Hepatocyte (in vitro differentiated cells): Measurements from ENCODE around the gene IMMP2L. TPM values are rescaled to one million over a fixed set of nuclear protein-coding genes. Genes with fewer than 3 reads are reported as not detected.
"Not testable (repeated sequence)": the region's sequence is repeated elsewhere in the genome, so short reads cannot be mapped to it uniquely, and the experiment has no call there.

Experiments
- DNase-seq: peaks from one replicate; pipeline ENCODE4 v3.0.0-alpha.2; 2016; ENCODE audit warnings: low spot score
- H2AFZ ChIP-seq: fragments of 200-600 bp; sonication (generic); 2 replicates; pipeline ENCODE4 v1.6.0; 2016; ENCODE audit warnings: antibody characterized with exemption, mild to moderate bottlenecking
- H3K27ac ChIP-seq: fragments of 200-600 bp; sonication (generic); 2 replicates; pipeline ENCODE4 v1.5.1; 2016; ENCODE audit warnings: mild to moderate bottlenecking
- H3K27me3 ChIP-seq: fragments of 200-600 bp; sonication (generic); 2 replicates; pipeline ENCODE4 v1.6.1; 2016
- H3K36me3 ChIP-seq: fragments of 200-600 bp; sonication (generic); replicated peaks from 2 replicates; pipeline ENCODE4 v1.5.1; 2016; ENCODE audit warnings: low read depth; ENCODE audit not compliant: insufficient read depth
- H3K4me1 ChIP-seq: fragments of 200-600 bp; sonication (generic); 2 replicates; pipeline ENCODE4 v1.5.1; 2016; ENCODE audit warnings: mild to moderate bottlenecking, moderate library complexity; ENCODE audit not compliant: insufficient read depth
- H3K4me2 ChIP-seq: fragments of 200-600 bp; sonication (generic); 2 replicates; pipeline ENCODE4 v1.6.0; 2016
- H3K4me3 ChIP-seq: fragments of 200-600 bp; sonication (generic); 2 replicates; pipeline ENCODE4 v1.5.1; 2016; ENCODE audit warnings: mild to moderate bottlenecking
- H3K79me2 ChIP-seq: fragments of 200-600 bp; sonication (generic); 2 replicates; pipeline ENCODE4 v1.6.0; 2017; ENCODE audit warnings: mild to moderate bottlenecking
- H3K9me2 ChIP-seq: fragments of 200-600 bp; sonication (generic); replicated peaks from 2 replicates; pipeline ENCODE4 v1.6.0; 2017; ENCODE audit warnings: mild to moderate bottlenecking; ENCODE audit not compliant: insufficient read depth
- H3K9me3 ChIP-seq: fragments of 200-600 bp; sonication (generic); 2 replicates; pipeline ENCODE4 v1.5.1; 2016; ENCODE audit warnings: low read depth, mild to moderate bottlenecking
- H4K20me1 ChIP-seq: fragments of 200-600 bp; sonication (generic); 2 replicates; pipeline ENCODE4 v1.6.0; 2016; ENCODE audit warnings: mild to moderate bottlenecking; ENCODE audit not compliant: insufficient read depth, poor library complexity, severe bottlenecking
- EZH2 ChIP-seq: fragments of 200-600 bp; sonication (generic); IDR thresholded peaks from 2 replicates; pipeline ENCODE4 v1.6.1; 2016; ENCODE audit warnings: antibody characterized with exemption, mild to moderate bottlenecking, borderline replicate concordance
- EZH2phosphoT487 ChIP-seq: fragments of 200-600 bp; sonication (generic); IDR thresholded peaks from one replicate; pipeline ENCODE4 v1.6.1; 2018; ENCODE audit warnings: antibody characterized with exemption, mild to moderate bottlenecking, low read depth, moderate library complexity; ENCODE audit not compliant: unreplicated experiment, severe bottlenecking
- WGBS: methylation state at CpG from one replicate; pipeline ENCODE4 v1.1.6; 2016; ENCODE audit warnings: low lambda C conversion rate; ENCODE audit errors: missing lambda C conversion rate; 5-methylcytosine and 5-hydroxymethylcytosine counted together
- polyA plus RNA-seq: library from polyadenylated mRNA; unstranded; fragments of >200 nt; fragmentation: Nextera tagmentation; extraction: Ambion mirVana; gene quantifications from 2 replicates; pipeline ENCODE4 v1.2.1, GENCODE V29; 2016
- total RNA-seq: library from RNA; depleted of rRNA; stranded (reverse); fragments of >200 nt; gene quantifications from 2 replicates; pipeline ENCODE4 v1.2.3, GENCODE V29; 2014
- TF ChIP-seq, protein P1 (sequence below): fragments of 200-600 bp; sonication (generic); IDR thresholded peaks from 2 replicates; pipeline ENCODE4 v1.5.1; 2016; ENCODE audit warnings: antibody characterized with exemption, mild to moderate bottlenecking; ENCODE audit not compliant: poor library complexity

The IMMP2L gene
- total and polyA plus RNA-seq, 2 experiments from 2014 or later = 13.3 to 17.6 TPM

DNA sequence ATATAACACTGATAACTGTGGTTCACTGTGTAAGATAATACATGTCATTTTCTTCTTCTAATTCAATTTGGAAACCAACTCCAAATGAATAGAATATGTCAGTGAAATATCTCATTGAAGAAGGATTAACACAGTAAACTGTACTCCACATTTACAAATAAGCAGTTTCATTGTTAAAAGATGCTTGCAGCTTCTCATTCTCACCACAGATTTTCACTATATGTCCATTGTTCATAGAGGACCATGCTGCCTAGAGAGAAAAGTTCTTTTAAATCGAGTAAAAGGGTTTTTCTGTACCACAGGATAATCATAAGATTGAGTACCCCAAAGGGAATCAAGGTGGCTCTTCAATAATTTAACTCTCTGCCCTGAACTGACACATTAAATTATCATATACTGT lies 305.9 kb downstream of the IMMP2L start:
- H3K4me3 ChIP-seq = no peak overlapping the region
- H3K36me3 ChIP-seq = no peaks in the 10 kb centered on the region
- H3K27me3 ChIP-seq = no peaks in the 10 kb centered on the region
- no peak overlapping the region for H2AFZ ChIP-seq
- H4K20me1 ChIP-seq = no peaks in the 10 kb centered on the region
- no peak for DNase-seq
- no peak overlapping the region for H3K4me2 ChIP-seq
- H3K27ac ChIP-seq = no peak overlapping the region
- WGBS = 92% methylated on average over 1 of the region's 1 CpG
- H3K79me2 ChIP-seq = no peaks in the 10 kb centered on the region
- TF ChIP-seq EZH2 (no peak), EZH2phosphoT487 (no peak)
- TF ChIP-seq, protein P1, sequence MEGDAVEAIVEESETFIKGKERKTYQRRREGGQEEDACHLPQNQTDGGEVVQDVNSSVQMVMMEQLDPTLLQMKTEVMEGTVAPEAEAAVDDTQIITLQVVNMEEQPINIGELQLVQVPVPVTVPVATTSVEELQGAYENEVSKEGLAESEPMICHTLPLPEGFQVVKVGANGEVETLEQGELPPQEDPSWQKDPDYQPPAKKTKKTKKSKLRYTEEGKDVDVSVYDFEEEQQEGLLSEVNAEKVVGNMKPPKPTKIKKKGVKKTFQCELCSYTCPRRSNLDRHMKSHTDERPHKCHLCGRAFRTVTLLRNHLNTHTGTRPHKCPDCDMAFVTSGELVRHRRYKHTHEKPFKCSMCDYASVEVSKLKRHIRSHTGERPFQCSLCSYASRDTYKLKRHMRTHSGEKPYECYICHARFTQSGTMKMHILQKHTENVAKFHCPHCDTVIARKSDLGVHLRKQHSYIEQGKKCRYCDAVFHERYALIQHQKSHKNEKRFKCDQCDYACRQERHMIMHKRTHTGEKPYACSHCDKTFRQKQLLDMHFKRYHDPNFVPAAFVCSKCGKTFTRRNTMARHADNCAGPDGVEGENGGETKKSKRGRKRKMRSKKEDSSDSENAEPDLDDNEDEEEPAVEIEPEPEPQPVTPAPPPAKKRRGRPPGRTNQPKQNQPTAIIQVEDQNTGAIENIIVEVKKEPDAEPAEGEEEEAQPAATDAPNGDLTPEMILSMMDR = no peak
- peaks cover under 1% of the 10 kb centered on the region for H3K4me1 ChIP-seq
- H3K9me2 ChIP-seq = no peaks in the 10 kb centered on the region
- no peaks in the 10 kb centered on the region for H3K9me3 ChIP-seq

DNA sequence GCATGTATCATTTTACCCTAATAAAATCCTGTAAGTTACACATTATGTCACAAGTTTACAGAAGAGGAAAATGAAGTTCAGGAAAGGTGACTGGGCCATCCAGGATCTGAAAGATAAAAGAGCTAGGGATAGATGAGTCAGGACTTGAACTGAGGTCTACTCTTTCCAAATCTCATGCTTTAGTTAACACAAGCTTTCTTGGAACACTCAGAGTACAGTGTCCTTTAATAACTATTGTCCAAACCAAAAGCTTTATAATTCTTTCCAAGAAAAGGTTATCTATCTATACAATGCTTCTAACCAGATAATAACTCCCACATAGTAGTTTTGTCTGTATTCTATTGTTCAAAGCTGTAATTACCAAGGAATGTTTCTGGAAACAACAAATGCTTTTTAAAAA lies 306.7 kb downstream of the IMMP2L start:
- Histone ChIP-seq H3K36me3 (no peaks in the 10 kb centered on the region), H3K27ac (no peak overlapping the region), H3K27me3 (no peaks in the 10 kb centered on the region), H3K9me3 (no peaks in the 10 kb centered on the region), H3K9me2 (no peaks in the 10 kb centered on the region), H2AFZ (no peak overlapping the region), H3K4me3 (no peak overlapping the region), H4K20me1 (no peaks in the 10 kb centered on the region), H3K4me1 (no peaks in the 10 kb centered on the region), H3K4me2 (no peak overlapping the region), H3K79me2 (no peaks in the 10 kb centered on the region)
- DNase-seq = no peak
- TF ChIP-seq EZH2 = no peak
- TF ChIP-seq, protein P1 = no peak
- no peak for TF ChIP-seq EZH2phosphoT487

DNA sequence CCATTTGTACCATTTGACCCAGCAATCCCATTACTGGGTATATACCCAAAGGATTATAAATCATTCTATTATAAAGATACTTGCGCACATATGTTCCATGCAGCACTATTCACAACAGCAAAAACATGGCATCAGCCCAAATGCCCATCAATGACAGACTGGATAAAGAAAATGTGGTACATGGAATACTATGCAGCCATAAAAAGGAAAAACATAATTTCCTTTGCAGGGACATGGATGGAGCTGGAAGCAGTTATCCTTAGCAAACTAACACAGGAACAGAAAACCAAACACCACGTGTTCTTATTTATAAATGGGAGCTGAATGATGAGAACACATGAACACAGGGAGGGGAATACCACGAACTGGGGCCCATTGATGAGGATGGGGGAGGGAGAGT lies 310.9 kb downstream of the IMMP2L start:
- H3K4me1 ChIP-seq, H3K27me3 ChIP-seq, H4K20me1 ChIP-seq, H3K9me2 ChIP-seq, H3K27ac ChIP-seq, H3K79me2 ChIP-seq, H2AFZ ChIP-seq, H3K36me3 ChIP-seq, H3K9me3 ChIP-seq, H3K4me2 ChIP-seq, H3K4me3 ChIP-seq, DNase-seq: not testable (repeated sequence)
- WGBS = 88% methylated on average over 3 of the region's 3 CpGs

DNA sequence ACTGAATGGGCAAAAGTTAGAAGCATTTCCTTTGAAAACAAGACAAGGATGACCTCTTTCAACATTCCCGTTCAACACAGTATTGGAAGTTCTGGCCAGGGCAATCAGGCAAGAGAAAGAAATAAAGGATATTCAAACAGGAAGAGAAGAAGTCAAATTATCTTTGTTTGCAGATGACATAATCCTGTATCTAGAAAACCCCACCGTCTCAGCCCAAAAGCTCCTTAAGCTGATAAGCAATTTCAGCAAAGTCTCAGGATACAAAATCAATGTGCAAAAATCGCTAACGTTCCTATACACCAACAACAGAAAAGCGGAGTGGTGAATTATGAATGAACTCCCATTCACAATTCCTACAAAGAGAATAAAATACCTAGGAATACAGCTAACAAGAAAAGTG lies 312.5 kb downstream of the IMMP2L start:
- not testable (repeated sequence) for DNase-seq, H3K36me3 ChIP-seq

More for the DNA sequence above, 312.5 kb downstream of the IMMP2L start:
- not testable (repeated sequence) for H3K4me2 ChIP-seq, H3K27me3 ChIP-seq, H4K20me1 ChIP-seq, H3K4me1 ChIP-seq, H3K9me3 ChIP-seq, H2AFZ ChIP-seq, H3K9me2 ChIP-seq, H3K4me3 ChIP-seq, H3K79me2 ChIP-seq, H3K27ac ChIP-seq
- WGBS = 81% methylated on average over 5 of the region's 5 CpGs
